ENCODE results near the gene THBS1. TPM values are rescaled to one million over a fixed set of nuclear protein-coding genes. Genes with fewer than 3 reads are reported as not detected.

The THBS1 gene
- total RNA-seq, 2 experiments from 2014 or later: 1.2 to 1.5 TPM

GRCh38 chr15:39553947-39554693 is 26.8 kb upstream of the THBS1 start:
- CTCF ChIA-PET: interaction anchor here (1.3 kb wide), 1 partner anchor 26 kb away, joined by 3 read pairs; no protein-coding TSS in a partner anchor
- Mint-ChIP-seq H3K9me3 (no peaks in the 10 kb centered on the region), H3K27ac (no peak overlapping the region), H3K27me3 (peaks cover 8% of the 10 kb centered on the region), H3K36me3 (ENCODE audit: low read depth) (no peaks in the 10 kb centered on the region), H3K4me3 (no peak overlapping the region), H3K4me1 (peaks cover 18% of the 10 kb centered on the region)
- POLR2A ChIA-PET: no interaction called here
- no peak for DNase-seq

DNA sequence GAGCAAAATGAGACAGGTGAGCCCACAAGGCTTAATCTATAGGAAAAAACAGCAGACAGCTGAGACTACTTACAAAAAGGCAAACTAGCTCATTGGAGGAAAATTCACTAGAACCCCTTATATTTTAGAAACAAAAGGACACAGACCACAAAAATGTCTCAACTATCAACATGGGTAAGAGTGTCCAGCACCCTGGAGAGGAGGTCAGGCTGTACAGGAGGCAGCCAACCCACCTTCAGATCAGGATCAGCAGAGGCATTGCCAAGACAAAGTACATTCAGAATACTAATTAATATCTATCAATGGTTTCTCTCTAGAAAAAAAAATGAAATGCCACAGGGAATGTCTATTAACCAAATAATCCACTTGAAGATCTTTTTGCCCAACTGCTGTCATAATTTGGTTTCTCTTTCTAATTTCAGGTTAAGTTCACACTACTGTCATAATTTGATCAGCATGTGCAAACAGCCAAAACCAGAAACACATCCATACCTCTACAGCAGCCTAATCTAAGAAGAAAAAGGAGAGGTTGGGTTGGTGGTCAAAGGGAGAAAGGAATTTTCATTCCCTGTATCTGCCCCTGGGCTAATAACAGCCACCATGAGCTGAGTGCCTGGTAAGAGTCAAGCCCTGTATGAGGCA is 26.0 kb upstream of the THBS1 start:
- ChIA-PET POLR2A (no interaction called here), CTCF (interaction anchor here (1.3 kb wide), 1 partner anchor 25 kb away, joined by 3 read pairs; no protein-coding TSS in a partner anchor)
- peaks cover 18% of the 10 kb centered on the region for H3K4me1 Mint-ChIP-seq
- no peaks in the 10 kb centered on the region for H3K36me3 Mint-ChIP-seq (ENCODE audit: low read depth)
- peaks cover 8% of the 10 kb centered on the region for H3K27me3 Mint-ChIP-seq
- DNase-seq: no peak
- H3K4me3 Mint-ChIP-seq: no peak overlapping the region
- H3K27ac Mint-ChIP-seq: no peak overlapping the region
- H3K9me3 Mint-ChIP-seq: no peaks in the 10 kb centered on the region

DNA sequence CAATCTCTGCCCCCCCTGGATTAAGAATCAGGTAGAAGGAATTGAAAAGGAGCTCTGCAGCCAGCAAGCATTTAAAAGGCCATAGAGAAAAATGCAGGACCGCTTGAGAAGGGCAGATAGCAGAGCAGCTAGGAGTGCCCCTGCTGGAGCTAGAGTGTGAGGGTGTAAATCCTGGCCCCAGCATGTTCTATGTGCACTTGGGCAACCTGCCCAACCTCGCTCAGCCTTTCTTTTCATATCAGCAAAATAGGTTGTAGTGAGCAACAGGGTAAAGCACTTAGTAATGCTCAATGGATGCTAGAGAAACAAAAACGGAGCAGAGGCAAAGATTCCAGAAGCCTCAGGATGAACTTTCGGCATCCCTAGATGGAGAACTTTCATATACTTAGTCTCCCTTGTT is 25.0 kb upstream of the THBS1 start:
- CTCF ChIA-PET: no interaction called here
- Mint-ChIP-seq H3K4me1 (peaks cover 18% of the 10 kb centered on the region), H3K36me3 (ENCODE audit: low read depth) (no peaks in the 10 kb centered on the region), H3K27me3 (peaks cover 11% of the 10 kb centered on the region), H3K9me3 (no peaks in the 10 kb centered on the region), H3K4me3 (no peak overlapping the region), H3K27ac (no peak overlapping the region)
- no peak for DNase-seq
- POLR2A ChIA-PET: no interaction called here

DNA sequence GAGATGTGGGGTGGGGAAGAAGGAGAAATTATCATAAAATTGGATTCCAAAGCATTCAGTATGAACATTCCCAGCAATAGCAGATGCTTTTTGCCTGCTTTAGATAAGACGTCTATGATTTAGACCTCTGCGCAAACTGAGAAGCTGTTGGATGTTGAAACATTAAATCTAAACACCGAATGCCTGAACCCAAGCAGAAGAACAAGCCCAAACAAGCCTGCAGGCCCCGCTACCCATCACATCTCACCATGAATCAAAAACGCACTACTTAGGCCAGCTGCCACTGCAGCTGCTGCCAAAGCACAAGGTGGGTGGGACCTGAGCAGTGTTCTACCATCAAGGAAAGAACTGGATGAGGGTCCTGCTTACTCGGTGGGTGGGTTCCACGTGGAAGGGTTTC is 24.4 kb upstream of the THBS1 start:
- Mint-ChIP-seq H3K36me3 (ENCODE audit: low read depth) (no peaks in the 10 kb centered on the region), H3K9me3 (no peaks in the 10 kb centered on the region), H3K4me1 (peaks cover 18% of the 10 kb centered on the region), H3K27me3 (peaks cover 7% of the 10 kb centered on the region), H3K4me3 (no peak overlapping the region), H3K27ac (no peak overlapping the region)
- POLR2A ChIA-PET: no interaction called here
- CTCF ChIA-PET: no interaction called here
- DNase-seq: no peak

DNA sequence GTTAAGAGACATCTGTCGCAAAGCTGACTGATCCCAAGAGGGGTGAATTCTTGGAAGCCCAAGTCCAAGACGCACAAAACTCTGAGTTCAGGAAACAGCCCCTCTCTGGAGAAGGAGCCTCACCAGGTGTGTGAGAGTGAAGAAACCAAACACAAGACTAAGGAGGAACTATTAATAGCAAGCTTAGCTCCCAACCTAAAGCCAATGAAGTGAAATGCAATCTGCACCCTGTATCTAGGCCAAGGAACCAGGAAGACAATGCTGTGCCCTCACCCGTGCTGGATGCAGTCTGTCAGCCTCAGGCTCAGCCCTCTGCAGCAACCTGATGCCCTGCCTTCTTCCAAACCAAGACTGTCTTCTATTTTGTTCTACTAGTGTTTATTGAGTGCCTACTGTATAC is 22.5 kb upstream of the THBS1 start:
- Mint-ChIP-seq H3K27me3 (peaks cover 4% of the 10 kb centered on the region), H3K27ac (no peak overlapping the region)
- CTCF ChIA-PET: no interaction called here

DNA sequence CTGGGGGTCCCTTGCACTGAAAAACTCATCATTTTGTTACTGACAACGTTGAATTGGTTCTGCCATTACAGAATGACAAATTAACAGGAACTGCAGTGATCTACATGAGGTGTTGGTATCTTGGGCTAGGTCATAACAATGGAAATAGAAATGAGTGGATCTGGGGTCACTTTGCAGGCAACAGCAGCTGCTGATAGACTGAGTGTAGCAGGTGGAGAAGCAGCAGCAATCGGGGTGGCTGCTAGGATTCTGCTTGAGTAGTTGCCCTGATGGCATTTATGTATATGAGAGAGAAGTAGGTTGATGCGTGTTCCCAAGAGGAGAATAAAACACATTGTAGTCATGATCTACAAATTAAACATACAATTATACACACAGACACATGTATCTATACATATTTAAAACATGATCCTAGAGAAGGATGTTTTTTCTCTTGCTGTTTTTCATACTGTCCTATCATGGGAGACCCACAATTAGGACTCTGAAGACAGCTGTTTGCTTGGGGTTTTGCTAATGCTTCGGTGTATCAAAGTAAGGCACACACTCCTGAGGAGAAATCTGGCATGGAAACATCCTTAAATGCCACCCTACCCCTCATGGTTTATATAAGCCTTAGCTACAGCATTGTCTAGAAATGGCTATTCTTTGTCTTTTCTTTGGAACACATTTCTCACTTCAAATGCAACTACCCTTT is 15.8 kb upstream of the THBS1 start:
- H3K36me3 Mint-ChIP-seq (ENCODE audit: low read depth): no peaks in the 10 kb centered on the region
- no peak overlapping the region for H3K27ac Mint-ChIP-seq
- H3K4me1 Mint-ChIP-seq: no peaks in the 10 kb centered on the region
- ChIA-PET CTCF (interaction anchor here (1.2 kb wide), 1 partner anchor 15 kb away, joined by 3 read pairs; no protein-coding TSS in a partner anchor), POLR2A (no interaction called here)
- H3K4me3 Mint-ChIP-seq: no peak overlapping the region
- no peaks in the 10 kb centered on the region for H3K9me3 Mint-ChIP-seq
- H3K27me3 Mint-ChIP-seq: peaks cover 13% of the 10 kb centered on the region
- DNase-seq: no peak

More for the DNA sequence above, 22.5 kb upstream of the THBS1 start:
- Mint-ChIP-seq H3K4me3 (no peak overlapping the region), H3K9me3 (no peaks in the 10 kb centered on the region), H3K4me1 (peaks cover 15% of the 10 kb centered on the region), H3K36me3 (ENCODE audit: low read depth) (no peaks in the 10 kb centered on the region)
- DNase-seq: no peak
- POLR2A ChIA-PET: no interaction called here

DNA sequence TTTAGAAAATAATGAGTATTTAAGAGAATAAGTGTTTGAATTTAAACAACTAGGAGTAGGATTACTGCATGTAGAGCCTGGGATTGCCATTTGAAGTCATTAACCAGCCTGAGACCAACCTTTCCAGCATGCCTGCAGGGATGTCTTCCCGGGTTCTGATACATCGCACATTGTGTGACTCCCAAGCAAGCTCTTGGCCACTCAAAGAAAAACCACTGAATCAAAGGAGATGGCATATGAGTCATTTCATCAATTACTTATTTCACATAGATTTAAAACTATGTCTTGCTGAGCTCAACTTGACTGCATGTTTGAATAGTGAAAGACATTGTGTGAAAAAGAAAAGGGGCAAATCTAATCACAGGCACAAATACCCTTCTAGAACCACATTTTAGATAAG is 15.0 kb upstream of the THBS1 start:
- ChIA-PET CTCF (interaction anchor here (1.2 kb wide), 1 partner anchor 14 kb away, joined by 3 read pairs; no protein-coding TSS in a partner anchor), POLR2A (no interaction called here)
- no peaks in the 10 kb centered on the region for H3K9me3 Mint-ChIP-seq

GRCh38 chr15:39573287-39573686 is 7.6 kb upstream of the THBS1 start:
- Mint-ChIP-seq H3K27me3 (peaks cover 47% of the 10 kb centered on the region), H3K4me3 (no peak overlapping the region), H3K9me3 (no peaks in the 10 kb centered on the region), H3K4me1 (no peaks in the 10 kb centered on the region), H3K36me3 (ENCODE audit: low read depth) (no peaks in the 10 kb centered on the region), H3K27ac (no peak overlapping the region)
- ChIA-PET CTCF (no interaction called here), POLR2A (no interaction called here)
- DNase-seq: no peak

More for the DNA sequence above, 15.0 kb upstream of the THBS1 start:
- no peak overlapping the region for H3K27ac Mint-ChIP-seq
- no peaks in the 10 kb centered on the region for H3K4me1 Mint-ChIP-seq
- H3K27me3 Mint-ChIP-seq: peaks cover 18% of the 10 kb centered on the region
- no peaks in the 10 kb centered on the region for H3K36me3 Mint-ChIP-seq (ENCODE audit: low read depth)
- no peak overlapping the region for H3K4me3 Mint-ChIP-seq
- no peak for DNase-seq

- Mint-ChIP-seq H3K36me3 (ENCODE audit: low read depth) (no peaks in the 10 kb centered on the region), H3K27me3 (peaks cover 53% of the 10 kb centered on the region)
- CTCF ChIA-PET: no interaction called here
Measured at GRCh38 chr15:39573844-39574243, 7.0 kb upstream of the THBS1 start.

DNA sequence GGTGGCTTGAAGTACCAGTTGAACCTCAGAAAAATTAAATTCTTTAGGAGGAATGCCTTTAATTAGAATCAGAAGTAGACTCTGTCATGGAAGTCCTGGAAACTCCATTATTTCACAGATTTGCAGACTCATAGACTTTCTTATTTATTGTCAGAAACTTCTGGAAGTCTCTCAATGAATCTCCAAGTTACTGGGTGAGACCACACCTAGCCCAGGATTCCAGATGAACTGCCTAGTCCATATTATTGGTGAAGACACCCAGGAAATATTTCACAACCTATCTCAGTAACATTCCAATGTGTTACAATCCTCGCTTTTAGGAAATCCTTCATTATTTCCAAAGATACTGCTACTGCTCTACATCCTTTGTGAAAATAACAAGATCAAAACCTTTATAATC is 6.5 kb upstream of the THBS1 start:
- ChIA-PET CTCF (no interaction called here), POLR2A (no interaction called here)
- Mint-ChIP-seq H3K4me1 (no peaks in the 10 kb centered on the region), H3K4me3 (no peak overlapping the region), H3K27ac (no peak overlapping the region), H3K36me3 (ENCODE audit: low read depth) (no peaks in the 10 kb centered on the region), H3K27me3 (peaks cover 57% of the 10 kb centered on the region), H3K9me3 (no peaks in the 10 kb centered on the region)
- no peak for DNase-seq

More at GRCh38 chr15:39573844-39574243, 7.0 kb upstream of the THBS1 start:
- no peaks in the 10 kb centered on the region for H3K9me3 Mint-ChIP-seq
- no peak overlapping the region for H3K4me3 Mint-ChIP-seq
- POLR2A ChIA-PET: no interaction called here
- H3K27ac Mint-ChIP-seq: no peak overlapping the region
- no peak for DNase-seq
- H3K4me1 Mint-ChIP-seq: no peaks in the 10 kb centered on the region

GRCh38 chr15:39575180-39575579 is 5.7 kb upstream of the THBS1 start:
- H3K9me3 Mint-ChIP-seq: no peaks in the 10 kb centered on the region
- ChIA-PET POLR2A (no interaction called here), CTCF (no interaction called here)
- peaks cover 4% of the 10 kb centered on the region for H3K4me1 Mint-ChIP-seq
- H3K4me3 Mint-ChIP-seq: no peak overlapping the region
- no peak overlapping the region for H3K27ac Mint-ChIP-seq
- no peak for DNase-seq
- H3K36me3 Mint-ChIP-seq (ENCODE audit: low read depth): no peaks in the 10 kb centered on the region
- peaks cover 59% of the 10 kb centered on the region for H3K27me3 Mint-ChIP-seq

DNA sequence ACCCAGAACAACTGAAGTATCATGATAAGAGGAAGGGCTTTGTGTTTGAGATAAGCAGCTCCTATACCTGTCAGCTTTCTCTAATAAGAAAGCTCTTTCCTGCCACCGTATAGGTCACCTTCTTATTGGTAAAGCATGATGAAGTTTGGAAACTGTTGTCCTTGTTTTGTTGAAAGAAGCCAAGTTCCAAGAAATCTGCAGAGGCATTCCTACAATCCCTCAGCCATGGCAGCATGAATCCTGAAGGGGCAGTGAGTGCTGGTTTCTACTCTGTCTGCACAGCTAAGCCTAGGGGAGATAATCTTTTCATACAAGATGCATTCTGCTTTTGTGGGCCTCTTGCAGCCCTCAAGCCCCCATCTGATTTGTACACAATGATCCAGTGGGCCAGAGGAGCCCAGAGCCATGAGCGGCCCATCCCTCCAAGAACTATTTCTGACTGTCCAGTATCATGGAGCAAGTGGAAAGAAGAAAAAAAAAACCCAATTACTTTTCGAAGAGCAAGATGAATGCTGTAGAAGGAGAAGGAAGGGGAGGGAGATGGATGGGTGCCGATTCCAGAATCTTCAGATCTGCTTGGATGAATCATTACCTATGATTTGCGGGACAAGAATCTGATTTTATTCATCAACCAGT is 1.9 kb upstream of the THBS1 start:
- H3K36me3 Mint-ChIP-seq (ENCODE audit: low read depth): no peaks in the 10 kb centered on the region
- H3K27ac Mint-ChIP-seq: no peak overlapping the region
- no peak overlapping the region for H3K4me3 Mint-ChIP-seq
- H3K9me3 Mint-ChIP-seq: no peaks in the 10 kb centered on the region
- peaks cover 11% of the 10 kb centered on the region for H3K4me1 Mint-ChIP-seq
- H3K27me3 Mint-ChIP-seq: peaks cover 64% of the 10 kb centered on the region
- ChIA-PET CTCF (interaction anchor here (1.1 to 3.0 kb wide), 7 partner anchors 10 to 1139 kb away, joined by 3 to 9 read pairs (median 4); no protein-coding TSS in a partner anchor), POLR2A (no interaction called here)
- DNase-seq: no peak

All from activated CD4-positive, alpha-beta memory T cell treated with anti-CD3 and anti-CD28 coated beads, Interleukin-2, amount 10 ng/mL, durations not matched to agents 7 days and 5 days (primary cell).